GM23338 (cell line): Measurements from ENCODE around the gene AKAP13.
"Not testable (repeated sequence)": the region's sequence is repeated elsewhere in the genome, so short reads cannot be mapped to it uniquely, and the experiment has no call there.

Source experiments
- CREB1 ChIP-seq: fragments of 250-450 bp; sonication (Bioruptor Pico); IDR thresholded peaks from 2 replicates; pipeline ENCODE4 v1.5.0; 2020; ENCODE audit warnings: low read depth, mild to moderate bottlenecking, moderate library complexity
- CTCF ChIP-seq, 2 experiments: fragments of 200-600 bp in 1 of 2; sonication (generic) in 1 of 2; conservative IDR thresholded peaks; 2 replicates each; pipeline versions ENCODE4 v1.5.1 to v1.6.1; 2016 to 2017; ENCODE audit warnings: antibody characterized with exemption in 2 of 2, low read depth in 2 of 2, mild to moderate bottlenecking in 2 of 2, moderate library complexity in 1 of 2
- ETS1 ChIP-seq: IDR thresholded peaks from 2 replicates; pipeline ENCODE4 v1.6.1; 2016; ENCODE audit warnings: antibody characterized with exemption
- EZH2 ChIP-seq: fragments of 200-600 bp; sonication (generic); IDR thresholded peaks from one replicate; pipeline ENCODE4 v1.8.0; 2017; ENCODE audit warnings: antibody characterized with exemption, mild to moderate bottlenecking, low read depth; ENCODE audit not compliant: unreplicated experiment
- EZH2phosphoT487 ChIP-seq: fragments of 200-600 bp; sonication (generic); IDR thresholded peaks from one replicate; pipeline ENCODE4 v1.8.1; 2018; ENCODE audit warnings: antibody characterized with exemption; ENCODE audit not compliant: unreplicated experiment
- JUNB ChIP-seq: IDR thresholded peaks from one replicate; pipeline ENCODE4 v1.6.1; 2016; ENCODE audit warnings: antibody characterized with exemption; ENCODE audit not compliant: unreplicated experiment
- NANOG ChIP-seq: IDR thresholded peaks from 2 replicates; pipeline ENCODE4 v1.6.1; 2016; ENCODE audit warnings: antibody characterized with exemption, borderline replicate concordance
- POLR2AphosphoS5 ChIP-seq: IDR thresholded peaks from 2 replicates; pipeline ENCODE4 v1.6.1; 2016; ENCODE audit warnings: antibody characterized with exemption, low read depth
- REST ChIP-seq: IDR thresholded peaks from one replicate; pipeline ENCODE4 v1.6.1; 2018; ENCODE audit warnings: antibody characterized with exemption; ENCODE audit not compliant: unreplicated experiment
- STAT1 ChIP-seq: IDR thresholded peaks from one replicate; pipeline ENCODE4 v1.6.1; 2016; ENCODE audit warnings: antibody characterized with exemption; ENCODE audit not compliant: unreplicated experiment
- ZNF114 ChIP-seq: fragments of 250-450 bp; sonication (Bioruptor Pico); IDR thresholded peaks from 2 replicates; pipeline ENCODE4 v1.5.0; 2020; ENCODE audit warnings: mild to moderate bottlenecking, moderate library complexity
- ZNF331 ChIP-seq: fragments of 250-450 bp; sonication (Bioruptor Pico); IDR thresholded peaks from 2 replicates; pipeline ENCODE4 v1.5.0; 2020; ENCODE audit warnings: low read depth, mild to moderate bottlenecking, moderate library complexity
- ZNF462 ChIP-seq: fragments of 250-450 bp; sonication (Bioruptor Pico); IDR thresholded peaks from 2 replicates; pipeline ENCODE4 v1.5.0; 2020; ENCODE audit warnings: mild to moderate bottlenecking, moderate library complexity

GRCh38 chr15:85344653-85345114 is 35.7 kb upstream of the AKAP13 start:
- not testable (repeated sequence) for TF ChIP-seq CTCF (conservative IDR thresholded peaks at IDR 0.05; ENCODE audit: low read depth in 2 of 2); EZH2phosphoT487; EZH2; REST; POLR2AphosphoS5; ETS1; ZNF331 (CRISPR knock-in tag); CREB1 (CRISPR knock-in tag); JUNB; ZNF462 (CRISPR knock-in tag); STAT1; NANOG; ZNF114 (CRISPR knock-in tag)
